ENCODE data around the gene PPP1R16B. TPM values are rescaled to one million over a fixed set of nuclear protein-coding genes. Genes with fewer than 3 reads are reported as not detected.

Gene PPP1R16B
- total and polyA plus RNA-seq, 9 donors, result 0.92 to 56.4 (median 2.9) TPM

- peaks cover under 1% of the 10 kb centered on the region for H3K4me1 ChIP-seq (ENCODE audit: insufficient read depth)
- no peak for DNase-seq
- no peaks in the 10 kb centered on the region for H3K27me3 ChIP-seq
- H3K9me3 ChIP-seq, result no peaks in the 10 kb centered on the region
- 94 to 97% (median 96%) methylated on average over 4 of the region's 4 CpGs for WGBS, 3 donors
- intact Hi-C loops (cut with DNase I), result no loop called here
- no peak overlapping the region for H3K27ac ChIP-seq
- no peaks in the 10 kb centered on the region for H3K36me3 ChIP-seq
- no peak overlapping the region for H3K4me3 ChIP-seq
- TF ChIP-seq, protein P1, sequence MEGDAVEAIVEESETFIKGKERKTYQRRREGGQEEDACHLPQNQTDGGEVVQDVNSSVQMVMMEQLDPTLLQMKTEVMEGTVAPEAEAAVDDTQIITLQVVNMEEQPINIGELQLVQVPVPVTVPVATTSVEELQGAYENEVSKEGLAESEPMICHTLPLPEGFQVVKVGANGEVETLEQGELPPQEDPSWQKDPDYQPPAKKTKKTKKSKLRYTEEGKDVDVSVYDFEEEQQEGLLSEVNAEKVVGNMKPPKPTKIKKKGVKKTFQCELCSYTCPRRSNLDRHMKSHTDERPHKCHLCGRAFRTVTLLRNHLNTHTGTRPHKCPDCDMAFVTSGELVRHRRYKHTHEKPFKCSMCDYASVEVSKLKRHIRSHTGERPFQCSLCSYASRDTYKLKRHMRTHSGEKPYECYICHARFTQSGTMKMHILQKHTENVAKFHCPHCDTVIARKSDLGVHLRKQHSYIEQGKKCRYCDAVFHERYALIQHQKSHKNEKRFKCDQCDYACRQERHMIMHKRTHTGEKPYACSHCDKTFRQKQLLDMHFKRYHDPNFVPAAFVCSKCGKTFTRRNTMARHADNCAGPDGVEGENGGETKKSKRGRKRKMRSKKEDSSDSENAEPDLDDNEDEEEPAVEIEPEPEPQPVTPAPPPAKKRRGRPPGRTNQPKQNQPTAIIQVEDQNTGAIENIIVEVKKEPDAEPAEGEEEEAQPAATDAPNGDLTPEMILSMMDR (IDR thresholded peaks at IDR 0.05), result no peak
- TF ChIP-seq POLR2A (IDR thresholded peaks at IDR 0.05), result no peak
Observed at GRCh38 chr20:38931984-38932383, 126.5 kb downstream of the PPP1R16B start.

GRCh38 chr20:38932457-38933120 is 127.1 kb downstream of the PPP1R16B start:
- no peak overlapping the region for H3K27ac ChIP-seq
- no peaks in the 10 kb centered on the region for H3K4me1 ChIP-seq (ENCODE audit: insufficient read depth)
- 72 to 77% (median 74%) methylated on average over 9 of the region's 9 CpGs for WGBS, 3 donors
- no peak overlapping the region for H3K4me3 ChIP-seq
- H3K9me3 ChIP-seq, result no peaks in the 10 kb centered on the region
- no peaks in the 10 kb centered on the region for H3K27me3 ChIP-seq
- TF ChIP-seq EP300 (IDR thresholded peaks at IDR 0.05), result no peak
- TF ChIP-seq, protein P1 (IDR thresholded peaks at IDR 0.05), result no peak
- no peak for TF ChIP-seq POLR2A (IDR thresholded peaks at IDR 0.05)
- intact Hi-C loops (cut with DNase I), result no loop called here
- DNase-seq, result no peak
- H3K36me3 ChIP-seq, result no peaks in the 10 kb centered on the region

- Histone ChIP-seq H3K27ac (no peak overlapping the region), H3K27me3 (no peaks in the 10 kb centered on the region), H3K36me3 (no peaks in the 10 kb centered on the region), H3K9me3 (no peaks in the 10 kb centered on the region), H3K4me1 (ENCODE audit: insufficient read depth) (no peaks in the 10 kb centered on the region), H3K4me3 (no peak overlapping the region)
- intact Hi-C loops (cut with DNase I), result no loop called here
- 96 to 97% (median 96%) methylated on average over 5 of the region's 5 CpGs for WGBS, 3 donors
- no peak for DNase-seq
- TF ChIP-seq, protein P1 (IDR thresholded peaks at IDR 0.05), result no peak
- TF ChIP-seq POLR2A (IDR thresholded peaks at IDR 0.05) (no peak), EP300 (IDR thresholded peaks at IDR 0.05) (no peak)
Observed at GRCh38 chr20:38934530-38934929, 129.0 kb downstream of the PPP1R16B start.

- WGBS, 3 donors, result 57 to 68% (median 67%) methylated on average over 3 of the region's 3 CpGs
- intact Hi-C loops (cut with DNase I), result no loop called here
- DNase-seq, result no peak
- no peak overlapping the region for H3K27ac ChIP-seq
- no peaks in the 10 kb centered on the region for H3K27me3 ChIP-seq
- no peaks in the 10 kb centered on the region for H3K9me3 ChIP-seq
- TF ChIP-seq, protein P1 (IDR thresholded peaks at IDR 0.05), result no peak
- TF ChIP-seq EP300 (IDR thresholded peaks at IDR 0.05) (no peak), POLR2A (IDR thresholded peaks at IDR 0.05) (no peak)
- no peaks in the 10 kb centered on the region for H3K4me1 ChIP-seq (ENCODE audit: insufficient read depth)
- H3K4me3 ChIP-seq, result no peak overlapping the region
- H3K36me3 ChIP-seq, result no peaks in the 10 kb centered on the region
Observed at GRCh38 chr20:38935285-38935684, 129.8 kb downstream of the PPP1R16B start.

Measured in ovary (tissue), 9 donors.